SK-N-SH treated with all-trans-retinoic acid at 6 μM for 48 hours (cell line): ENCODE measurements around the gene HOXA6.

Experiments
- ARNTL ChIP-seq: fragments of 450-650 bp; formaldehyde crosslinking; IDR thresholded peaks from 2 replicates; pipeline ENCODE4 v1.5.0; 2020; ENCODE audit warnings: low read depth, mild to moderate bottlenecking, moderate library complexity, borderline replicate concordance
- CREB5 ChIP-seq: fragments of 250-450 bp; sonication (Bioruptor Pico); IDR thresholded peaks from 2 replicates; pipeline ENCODE4 v1.5.1; 2020; ENCODE audit warnings: low read depth, mild to moderate bottlenecking, moderate library complexity
- CSDC2 ChIP-seq: fragments of 250-450 bp; sonication (Bioruptor Pico); IDR thresholded peaks from 2 replicates; pipeline ENCODE4 v1.5.0; 2020; ENCODE audit warnings: mild to moderate bottlenecking, moderate library complexity
- ESRRG ChIP-seq: fragments of 250-450 bp; sonication (Bioruptor Pico); IDR thresholded peaks from 2 replicates; pipeline ENCODE4 v1.6.1; 2021; ENCODE audit warnings: mild to moderate bottlenecking
- GLIS3 ChIP-seq: fragments of 250-450 bp; sonication (Bioruptor Pico); IDR thresholded peaks from 2 replicates; pipeline ENCODE4 v1.5.0; 2020; ENCODE audit warnings: mild to moderate bottlenecking, moderate library complexity
- ISL1 ChIP-seq: fragments of 250-450 bp; sonication (Bioruptor Pico); IDR thresholded peaks from 2 replicates; pipeline ENCODE4 v2.1.2; 2022; ENCODE audit warnings: mild to moderate bottlenecking, moderate library complexity
- PATZ1 ChIP-seq: fragments of 250-450 bp; sonication (Bioruptor Pico); IDR thresholded peaks from 2 replicates; pipeline ENCODE4 v1.8.0; 2020; ENCODE audit warnings: mild to moderate bottlenecking, moderate library complexity, borderline replicate concordance
- POU6F1 ChIP-seq: fragments of 250-450 bp; sonication (Bioruptor Pico); IDR thresholded peaks from 2 replicates; pipeline ENCODE4 v1.8.0; 2021; ENCODE audit warnings: low read depth, mild to moderate bottlenecking, moderate library complexity, borderline replicate concordance
- PPARA ChIP-seq: fragments of 250-450 bp; sonication (Bioruptor Pico); IDR thresholded peaks from 2 replicates; pipeline ENCODE4 v1.5.0; 2020; ENCODE audit warnings: mild to moderate bottlenecking, borderline replicate concordance
- RARB ChIP-seq: fragments of 250-450 bp; sonication (Bioruptor Pico); IDR thresholded peaks from 2 replicates; pipeline ENCODE4 v1.8.0; 2021; ENCODE audit warnings: mild to moderate bottlenecking, moderate library complexity
- TOX ChIP-seq: fragments of 250-450 bp; sonication (Bioruptor Pico); IDR thresholded peaks from 2 replicates; pipeline ENCODE4 v1.8.0; 2021; ENCODE audit warnings: mild to moderate bottlenecking, moderate library complexity, borderline replicate concordance
- ZFP3 ChIP-seq: fragments of 250-450 bp; sonication (Bioruptor Pico); IDR thresholded peaks from 2 replicates; pipeline ENCODE4 v1.5.0; 2020; ENCODE audit warnings: mild to moderate bottlenecking, moderate library complexity
- ZFP30 ChIP-seq: fragments of 450-650 bp; formaldehyde crosslinking; IDR thresholded peaks from 2 replicates; pipeline ENCODE4 v1.5.0; 2022; ENCODE audit warnings: mild to moderate bottlenecking, moderate library complexity
- ZNF565 ChIP-seq: fragments of 450-650 bp; formaldehyde crosslinking; conservative IDR thresholded peaks from 2 replicates; pipeline ENCODE4 v1.5.0; 2020; ENCODE audit warnings: low read depth, mild to moderate bottlenecking, moderate library complexity

- TF ChIP-seq RARB: no peak
- TF ChIP-seq ESRRG (CRISPR knock-in tag): no peak
- TF ChIP-seq PPARA (CRISPR knock-in tag): no peak
- no peak for TF ChIP-seq ARNTL (CRISPR knock-in tag)
- no peak for TF ChIP-seq ZFP30
- TF ChIP-seq ZFP3: no peak
- TF ChIP-seq PATZ1 (CRISPR knock-in tag): no peak
- TF ChIP-seq CSDC2 (CRISPR knock-in tag): no peak
- TF ChIP-seq CREB5 (CRISPR knock-in tag): no peak
- TF ChIP-seq ZNF565 (CRISPR knock-in tag): no peak
- no peak for TF ChIP-seq POU6F1 (CRISPR knock-in tag)
- TF ChIP-seq TOX: no peak
- TF ChIP-seq ISL1 (CRISPR knock-in tag): no peak
- TF ChIP-seq GLIS3 (CRISPR knock-in tag): no peak
Observed at GRCh38 chr7:27176962-27177794, 29.6 kb upstream of the HOXA6 start.
